Measurements from ENCODE around the gene MLLT11.
"Not testable (repeated sequence)": the region's sequence is repeated elsewhere in the genome, so short reads cannot be mapped to it uniquely, and the experiment has no call there.

MLLT11 gene

GRCh38 chr1:151056149-151056548 is 4.0 kb upstream of the MLLT11 start:
- no peak for DNase-seq (ENCODE audit: low spot score)

DNA sequence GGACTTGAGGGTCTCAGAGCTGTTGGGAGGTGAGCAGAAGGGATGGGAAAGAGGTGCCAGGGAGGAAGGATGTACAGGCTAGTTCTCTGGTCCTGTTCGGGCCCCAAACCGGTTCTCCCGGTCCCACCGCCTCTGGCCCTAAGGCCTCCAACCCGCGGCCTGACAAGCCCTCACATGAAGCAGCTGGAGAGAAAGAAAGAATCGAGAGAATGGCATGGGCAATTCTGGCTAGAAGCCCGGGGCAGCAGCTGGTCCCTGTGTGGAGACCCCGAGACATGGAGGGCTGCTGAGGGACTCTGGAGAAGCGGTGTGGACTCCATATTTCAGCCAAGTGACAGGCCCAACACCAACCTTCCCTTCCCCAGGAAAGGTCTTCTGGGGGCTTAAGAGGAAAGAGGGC is 1.5 kb upstream of the MLLT11 start:
- DNase-seq (ENCODE audit: low spot score): no peak

DNA sequence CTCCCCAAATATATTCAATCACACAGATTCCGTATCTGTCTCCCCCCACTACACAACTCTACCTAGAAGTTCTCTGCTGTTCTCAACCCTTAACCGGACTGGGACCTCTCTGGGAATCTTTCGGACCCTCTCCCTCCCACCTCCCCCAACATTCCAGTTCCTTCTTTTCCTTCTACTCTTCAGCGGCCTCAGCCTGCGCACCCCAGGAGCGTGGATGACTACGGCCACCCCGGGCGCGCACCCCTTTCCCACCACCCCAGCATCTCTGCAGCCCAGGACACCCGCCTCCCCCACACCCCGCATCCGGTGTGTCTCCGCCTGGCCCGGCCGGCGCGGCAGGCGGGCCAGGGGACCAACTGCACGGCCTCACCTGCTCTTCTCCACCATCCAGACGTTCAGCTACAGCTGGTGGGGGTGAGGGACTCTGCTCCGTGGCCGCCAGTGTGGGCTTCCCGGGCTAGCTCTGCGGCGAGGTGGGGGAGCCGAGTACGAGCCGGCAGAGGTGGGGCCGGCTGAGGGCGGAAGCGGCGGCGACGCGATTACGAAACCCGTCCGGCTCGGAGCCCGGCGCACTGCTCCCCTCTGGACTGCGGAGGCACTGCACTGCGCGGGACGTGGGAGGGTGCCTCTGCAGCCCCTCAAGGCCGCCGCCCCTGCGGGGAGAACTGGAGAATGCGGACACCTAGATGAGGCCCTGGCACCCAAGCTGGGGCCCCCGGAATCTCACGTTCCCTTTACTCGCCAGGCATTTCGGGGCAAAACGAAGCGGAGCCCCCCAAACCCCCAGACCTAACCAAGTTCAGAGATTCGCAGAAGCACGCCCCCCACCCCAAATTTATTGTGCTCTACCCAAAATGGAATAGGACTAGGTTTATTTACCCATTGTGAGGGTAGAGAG is 839 bp upstream of the MLLT11 start, which contains the start of gene CDC42SE1:
CDC42SE1 (minus strand) TSS at position 514 of the 898 bp plus-strand sequence. CDS start 3,892 bp downstream, outside the sequence.
- DNase-seq (ENCODE audit: low spot score): peak; percentile 79

GRCh38 chr1:151060657-151061421 is 642 bp downstream of the MLLT11 start:
- DNase-seq (ENCODE audit: low spot score): peak; percentile 30

DNA sequence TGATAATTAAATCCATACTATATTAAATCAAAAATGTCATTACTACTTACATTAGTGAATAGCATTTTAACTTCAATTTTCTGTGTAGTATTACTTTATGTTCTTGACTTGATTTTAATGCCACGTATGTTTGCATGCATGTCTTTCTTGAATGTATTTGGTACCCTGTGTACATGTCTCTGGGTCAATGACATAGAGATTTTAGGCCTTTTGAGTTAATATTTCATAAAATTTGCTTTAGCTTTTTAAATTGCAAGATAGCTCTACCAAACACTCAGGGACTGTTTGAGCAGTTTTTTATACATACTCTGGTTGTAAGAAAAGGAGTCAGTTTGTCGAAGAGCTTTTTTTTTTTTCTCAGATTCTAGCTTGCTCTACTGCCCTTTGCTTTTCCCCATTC is 1.5 kb downstream of the MLLT11 start:
- no peak for DNase-seq (ENCODE audit: low spot score)

GRCh38 chr1:151062741-151063371 is 2.7 kb downstream of the MLLT11 start:
- no peak for DNase-seq (ENCODE audit: low spot score)

GRCh38 chr1:151065089-151065645 is 5.0 kb downstream of the MLLT11 start:
- DNase-seq (ENCODE audit: low spot score): no peak

GRCh38 chr1:151067185-151067584 is 7.0 kb downstream of the MLLT11 start:
- DNase-seq (ENCODE audit: low spot score): no peak

DNA sequence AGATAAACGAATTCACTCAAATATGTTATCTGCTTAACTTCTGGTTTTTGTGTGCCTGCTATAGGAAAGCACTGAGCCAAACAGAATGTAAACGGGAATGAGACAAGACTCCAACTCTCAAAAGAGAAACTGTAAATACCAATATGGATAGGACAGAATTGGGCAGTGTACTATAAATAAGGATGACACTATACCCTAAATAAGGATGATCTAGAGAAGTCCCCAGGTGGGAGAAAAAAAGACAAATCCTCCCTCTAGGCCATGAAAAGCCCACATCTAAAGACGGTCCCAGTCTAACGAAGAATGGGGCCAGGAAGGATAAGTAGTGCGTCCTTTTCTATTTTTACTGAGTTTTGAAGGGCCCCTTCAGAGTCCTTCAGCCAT is 8.9 kb downstream of the MLLT11 start:
- DNase-seq (ENCODE audit: low spot score): no peak

- DNase-seq (ENCODE audit: low spot score): peak; percentile 88
These were observed 10.5 kb downstream of the MLLT11 start, which contains the start of gene GABPB2 for GRCh38 chr1:151070474-151071276. GABPB2 (plus strand) TSS chr1:151070761; CDS start chr1:151088190, 17,429 bp downstream.

DNA sequence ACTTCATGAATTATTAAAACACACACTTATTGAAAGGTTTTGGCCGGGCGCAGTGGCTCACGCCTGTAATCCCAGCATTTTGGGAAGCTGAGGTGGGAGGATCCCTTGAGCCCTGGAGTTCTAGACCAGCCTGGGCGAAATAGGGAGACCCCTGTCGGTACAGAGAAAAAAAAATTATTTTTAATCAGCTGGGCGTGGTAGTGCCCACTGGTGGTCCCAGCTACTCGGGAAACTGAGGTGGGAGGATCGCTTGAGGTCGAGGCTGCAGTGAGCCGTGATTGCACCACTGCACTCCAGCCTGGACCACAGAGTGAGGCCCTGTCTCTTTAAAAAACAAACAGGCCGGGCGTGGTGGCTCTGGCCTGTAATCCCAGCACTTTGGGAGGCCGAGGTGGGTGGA is 12.0 kb downstream of the MLLT11 start:
- no peak for DNase-seq (ENCODE audit: low spot score)

GRCh38 chr1:151085953-151086559 is 25.9 kb downstream of the MLLT11 start:
- no peak for DNase-seq (ENCODE audit: low spot score)

DNA sequence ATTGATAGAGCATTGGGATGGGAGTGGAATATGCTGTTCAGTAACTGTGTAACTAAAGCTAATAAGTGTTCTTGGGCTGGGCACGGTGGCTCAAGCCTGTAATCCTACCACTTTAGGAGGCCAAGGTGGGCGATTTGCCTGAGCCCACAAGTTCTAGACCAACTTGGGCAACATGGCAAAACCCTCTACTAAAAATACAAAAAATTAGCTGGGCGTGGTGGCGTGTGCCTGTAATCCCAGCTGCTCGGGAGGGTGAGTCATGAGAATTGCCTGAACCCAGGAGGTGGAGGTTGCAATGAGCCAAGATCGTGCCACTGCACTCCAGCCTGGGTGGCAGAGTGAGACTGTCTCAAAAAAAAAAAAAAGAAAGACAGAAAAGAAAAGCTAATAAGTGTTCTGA is 37.2 kb downstream of the MLLT11 start:
- DNase-seq (ENCODE audit: low spot score): not testable (repeated sequence)

GRCh38 chr1:151098126-151098525 is 37.9 kb downstream of the MLLT11 start:
- DNase-seq (ENCODE audit: low spot score): no peak

DNA sequence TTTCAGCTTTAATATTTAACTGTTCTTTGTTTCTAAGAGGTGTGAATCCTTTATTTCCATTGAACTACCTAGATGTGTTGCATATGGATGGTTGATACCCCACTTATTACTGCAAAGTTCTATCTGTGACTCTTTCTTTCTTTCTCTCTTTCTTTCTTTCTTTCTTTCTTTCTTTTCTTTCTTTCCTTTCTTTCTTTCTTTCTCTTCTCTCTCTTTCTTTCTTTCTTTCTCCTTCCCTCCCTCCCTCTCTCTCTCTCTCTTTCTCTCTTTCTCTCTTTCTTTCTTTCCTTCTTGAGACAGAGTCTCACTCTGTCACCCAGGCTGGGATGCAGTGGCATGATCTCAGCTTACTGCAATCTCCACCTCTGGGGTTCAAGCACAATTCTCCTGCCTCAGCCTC is 44.4 kb downstream of the MLLT11 start:
- no peak for DNase-seq (ENCODE audit: low spot score)

DNA sequence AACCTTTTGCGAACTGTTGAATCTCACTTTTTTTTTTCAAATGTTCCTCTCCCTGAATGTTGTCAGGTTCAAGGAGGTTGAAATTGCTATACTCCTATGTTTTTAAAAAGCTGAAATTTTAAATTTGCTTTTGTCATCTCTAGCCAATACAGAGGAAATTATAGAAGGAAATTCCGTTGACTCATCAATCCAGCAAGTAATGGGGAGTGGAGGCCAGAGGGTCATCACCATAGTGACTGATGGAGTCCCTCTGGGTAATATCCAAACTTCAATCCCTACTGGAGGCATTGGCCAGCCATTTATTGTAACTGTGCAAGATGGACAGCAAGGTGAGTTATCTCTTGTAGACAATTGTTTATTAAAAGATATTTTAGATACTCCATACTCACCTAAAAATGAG is 46.7 kb downstream of the MLLT11 start:
- peak; percentile 32 for DNase-seq (ENCODE audit: low spot score)

DNA sequence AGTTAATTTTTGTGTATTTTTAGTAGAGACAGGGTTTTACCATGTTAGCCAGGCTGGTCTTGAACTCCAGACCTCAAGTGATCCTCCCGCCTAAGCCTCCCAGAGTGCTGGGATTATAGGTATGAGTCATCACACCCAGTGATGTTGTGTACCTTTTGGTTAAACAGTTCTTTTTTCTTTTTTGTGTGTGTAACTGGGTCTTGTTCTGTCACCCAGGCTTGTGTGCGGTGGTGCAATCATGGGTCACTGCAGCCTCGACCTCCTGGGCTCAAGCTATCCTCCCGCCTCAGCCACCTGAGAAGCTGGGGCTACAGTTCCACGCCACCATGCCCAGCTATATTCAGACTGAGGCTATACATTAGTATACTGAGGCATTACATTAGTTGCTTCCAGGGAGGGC is 48.1 kb downstream of the MLLT11 start:
- DNase-seq (ENCODE audit: low spot score): no peak

DNA sequence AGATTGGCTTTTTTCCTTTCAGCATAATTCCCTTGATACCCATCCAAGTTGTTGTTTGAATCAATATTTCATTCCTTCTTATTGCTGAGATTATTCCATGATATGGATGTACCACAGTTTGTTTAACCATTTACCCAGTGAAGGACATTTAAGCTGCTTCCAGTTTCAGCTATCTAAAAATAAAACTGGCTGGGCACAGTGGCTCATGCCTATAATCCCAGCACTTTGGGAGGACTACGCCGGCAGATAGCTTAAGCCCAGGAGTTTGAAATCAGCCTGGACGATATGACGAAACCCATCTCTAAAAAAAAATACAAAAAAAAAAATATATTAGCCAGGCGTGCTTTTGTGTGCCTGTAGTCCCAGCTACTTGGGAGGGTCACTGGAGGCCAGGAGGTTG is 53.7 kb downstream of the MLLT11 start:
- no peak for DNase-seq (ENCODE audit: low spot score)

All from kidney capillary endothelial cell (primary cell).